ENCODE measurements around the gene PXYLP1.

Gene PXYLP1

DNA sequence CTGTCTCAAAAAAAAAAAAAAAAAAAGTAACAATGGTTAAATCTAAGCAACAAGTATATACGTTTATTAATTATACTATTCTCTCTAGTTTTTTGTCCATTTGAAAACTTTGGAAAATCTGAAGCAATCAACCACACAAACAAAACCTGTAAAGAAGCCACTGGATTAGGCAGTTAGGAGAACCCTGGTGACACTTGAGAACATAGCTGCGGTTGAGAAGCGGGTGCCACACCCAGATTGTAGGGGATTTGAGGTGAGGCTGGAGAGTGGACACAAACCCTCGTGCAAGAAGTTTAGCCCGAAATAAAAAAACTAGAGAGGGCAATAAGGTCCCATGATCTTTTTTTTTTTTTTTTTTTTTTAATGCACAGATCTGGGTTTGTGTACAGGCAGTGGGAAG is 110.8 kb downstream of the PXYLP1 start:
- DNase-seq (ENCODE audit: low read depth in 1 of 2, low spot score in 1 of 2), result no peak

- DNase-seq (ENCODE audit: low read depth in 1 of 2, low spot score in 1 of 2), result no peak
These were observed 111.5 kb downstream of the PXYLP1 start for GRCh38 chr3:141343077-141343476.

GRCh38 chr3:141343865-141344271 is 112.2 kb downstream of the PXYLP1 start:
- no peak for DNase-seq (ENCODE audit: low read depth in 1 of 2, low spot score in 1 of 2)
